ENCODE data around the gene KIF5B.
"Not testable (repeated sequence)": the region's sequence is repeated elsewhere in the genome, so short reads cannot be mapped to it uniquely, and the experiment has no call there.

KIF5B gene

GRCh38 chr10:32004161-32004591 lies 52.0 kb downstream of the KIF5B start:
- DNase-seq = no peak

GRCh38 chr10:32002531-32002930 lies 53.7 kb downstream of the KIF5B start:
- no peak for DNase-seq

GRCh38 chr10:32000937-32001336 lies 55.3 kb downstream of the KIF5B start:
- no peak for DNase-seq

- DNase-seq = no peak
Observed at GRCh38 chr10:31999836-32000235, 56.4 kb downstream of the KIF5B start.

GRCh38 chr10:31999070-31999660 lies 57.1 kb downstream of the KIF5B start:
- DNase-seq = no peak

GRCh38 chr10:31994926-31995325 lies 61.3 kb downstream of the KIF5B start:
- no peak for DNase-seq

GRCh38 chr10:31990937-31991336 lies 65.3 kb downstream of the KIF5B start:
- no peak for DNase-seq

- DNase-seq = not testable (repeated sequence)
Observed at GRCh38 chr10:31987786-31988185, 68.4 kb downstream of the KIF5B start.

GRCh38 chr10:31982111-31982510 lies 74.1 kb downstream of the KIF5B start:
- DNase-seq = no peak

- DNase-seq = no peak
Observed at GRCh38 chr10:31980471-31980870, 75.8 kb downstream of the KIF5B start.

- DNase-seq = not testable (repeated sequence)
Observed at GRCh38 chr10:31979071-31979470, 77.2 kb downstream of the KIF5B start.

GRCh38 chr10:31978156-31978483 lies 78.1 kb downstream of the KIF5B start:
- DNase-seq = no peak

- no peak for DNase-seq
Observed at GRCh38 chr10:31977440-31978155, 78.6 kb downstream of the KIF5B start.

GRCh38 chr10:31975157-31975765 lies 81.0 kb downstream of the KIF5B start:
- no peak for DNase-seq

GRCh38 chr10:31974434-31975124 lies 81.6 kb downstream of the KIF5B start:
- no peak for DNase-seq

GRCh38 chr10:31972519-31973041 lies 83.6 kb downstream of the KIF5B start:
- DNase-seq = no peak

- DNase-seq = not testable (repeated sequence)
Observed at GRCh38 chr10:31969847-31970246, 86.4 kb downstream of the KIF5B start.

- DNase-seq = no peak
Observed at GRCh38 chr10:31963589-31963980, 92.6 kb downstream of the KIF5B start.

- DNase-seq = no peak
Observed at GRCh38 chr10:31962826-31963588, 93.2 kb downstream of the KIF5B start.

GRCh38 chr10:31961277-31962074 lies 94.7 kb downstream of the KIF5B start:
- DNase-seq = no peak

- no peak for DNase-seq
Observed at GRCh38 chr10:31959461-31960173, 96.6 kb downstream of the KIF5B start.

Data from stimulated activated CD4-positive, alpha-beta T cell treated with anti-CD3 and anti-CD28 coated beads, Interleukin-4, amount 100 ng/mL, for 24 hours (primary cell).